Cardiac fibroblast (primary cell): Measurements from ENCODE around the gene INO80C.

ENCODE experiments used
- DNase-seq, 2 donors: peaks; one replicate each; pipeline versions ENCODE4 v3.0.0 to v3.0.0-alpha.2; 2010; ENCODE audit warnings: low read depth in 2 of 2
- H3K4me3 ChIP-seq, 2 donors: replicated peaks in 1 of 2; 1 replicate in 1 of 2; 2 replicates in 1 of 2; pipeline ENCODE4 v1.5.1; 2011; ENCODE audit warnings: low read depth in 2 of 2, low read length in 2 of 2, mild to moderate bottlenecking in 2 of 2, moderate library complexity in 1 of 2
- TF ChIP-seq, protein P1 (sequence below): IDR thresholded peaks from one replicate; pipeline ENCODE4 v1.5.1; 2011; ENCODE audit warnings: low read depth, mild to moderate bottlenecking, low read length, inconsistent platforms

INO80C gene

GRCh38 chr18:35478520-35479435 is 19.0 kb downstream of the INO80C start:
- TF ChIP-seq, protein P1, sequence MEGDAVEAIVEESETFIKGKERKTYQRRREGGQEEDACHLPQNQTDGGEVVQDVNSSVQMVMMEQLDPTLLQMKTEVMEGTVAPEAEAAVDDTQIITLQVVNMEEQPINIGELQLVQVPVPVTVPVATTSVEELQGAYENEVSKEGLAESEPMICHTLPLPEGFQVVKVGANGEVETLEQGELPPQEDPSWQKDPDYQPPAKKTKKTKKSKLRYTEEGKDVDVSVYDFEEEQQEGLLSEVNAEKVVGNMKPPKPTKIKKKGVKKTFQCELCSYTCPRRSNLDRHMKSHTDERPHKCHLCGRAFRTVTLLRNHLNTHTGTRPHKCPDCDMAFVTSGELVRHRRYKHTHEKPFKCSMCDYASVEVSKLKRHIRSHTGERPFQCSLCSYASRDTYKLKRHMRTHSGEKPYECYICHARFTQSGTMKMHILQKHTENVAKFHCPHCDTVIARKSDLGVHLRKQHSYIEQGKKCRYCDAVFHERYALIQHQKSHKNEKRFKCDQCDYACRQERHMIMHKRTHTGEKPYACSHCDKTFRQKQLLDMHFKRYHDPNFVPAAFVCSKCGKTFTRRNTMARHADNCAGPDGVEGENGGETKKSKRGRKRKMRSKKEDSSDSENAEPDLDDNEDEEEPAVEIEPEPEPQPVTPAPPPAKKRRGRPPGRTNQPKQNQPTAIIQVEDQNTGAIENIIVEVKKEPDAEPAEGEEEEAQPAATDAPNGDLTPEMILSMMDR, result no peak
- peak overlapping the region in 1 of 2 donors; percentile 32 for H3K4me3 ChIP-seq
- peak; percentile 47 to 99 for DNase-seq

DNA sequence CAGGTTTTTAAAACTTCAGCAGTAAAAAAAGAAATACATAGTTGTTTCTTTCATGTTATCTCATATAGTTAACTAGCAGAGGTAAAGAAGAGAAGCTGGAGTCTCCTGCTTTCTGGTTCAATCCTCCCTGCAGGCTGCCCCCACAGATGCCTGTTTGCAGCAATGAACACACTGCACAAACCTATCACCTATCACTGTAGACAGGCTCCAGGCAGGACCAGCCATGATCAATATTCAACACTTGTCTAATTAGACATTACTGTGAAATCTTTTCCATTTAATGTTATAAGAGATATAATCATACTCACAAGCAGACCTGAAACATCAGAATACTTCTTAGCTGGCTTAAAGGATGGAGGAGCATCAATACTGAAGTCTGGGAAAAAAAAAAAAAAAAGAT is 19.8 kb downstream of the INO80C start:
- peak overlapping the region in 1 of 2 donors; percentile 37 for H3K4me3 ChIP-seq
- no peak for DNase-seq
- TF ChIP-seq, protein P1, result no peak

DNA sequence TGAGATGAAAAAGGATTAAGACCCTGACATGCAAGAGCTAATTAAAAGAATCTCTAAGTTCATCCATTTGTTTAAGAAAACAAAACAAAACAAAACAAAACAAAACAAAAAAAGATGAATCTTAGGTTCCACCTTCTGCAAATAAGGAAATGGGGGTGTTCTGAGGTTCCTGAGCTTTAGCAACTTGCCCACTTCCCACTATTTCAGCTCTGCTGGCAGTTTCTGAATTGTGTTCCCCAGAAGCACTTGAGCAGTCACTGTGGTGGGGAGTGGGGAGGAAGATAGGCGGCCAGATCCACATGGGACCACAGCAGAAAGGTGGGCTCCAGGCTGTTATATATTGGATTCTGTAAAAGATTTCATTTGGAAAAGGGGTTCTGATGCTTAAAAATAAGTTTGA is 20.3 kb downstream of the INO80C start:
- no peak for DNase-seq
- H3K4me3 ChIP-seq, result peak overlapping the region in 1 of 2 donors; percentile 37
- TF ChIP-seq, protein P1, result no peak

DNA sequence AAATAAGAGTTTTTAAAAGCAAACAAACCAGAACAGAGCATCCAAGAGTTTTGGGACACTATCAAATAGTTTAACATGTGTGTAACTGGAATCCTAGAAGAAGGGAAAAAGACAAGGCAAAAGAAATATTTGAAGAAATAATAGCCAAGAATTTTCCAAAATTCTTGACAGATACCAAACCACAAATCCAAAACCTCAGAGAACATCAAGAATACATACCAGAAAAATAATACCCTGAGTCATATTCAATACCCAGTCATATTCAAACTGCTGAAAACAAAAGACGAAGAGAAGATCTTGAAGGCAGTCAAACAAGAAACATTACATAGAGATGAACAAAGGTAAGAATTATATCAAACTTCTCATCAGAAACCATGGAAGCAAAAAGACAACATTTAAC is 22.9 kb downstream of the INO80C start:
- TF ChIP-seq, protein P1, result no peak
- no peak overlapping the region for H3K4me3 ChIP-seq
- peak in 1 of 2 donors; percentile 68 for DNase-seq

- TF ChIP-seq, protein P1, result no peak
- no peak overlapping the region for H3K4me3 ChIP-seq
- DNase-seq, result no peak
Observed at GRCh38 chr18:35473562-35473961, 24.2 kb downstream of the INO80C start.

GRCh38 chr18:35470435-35470834 is 27.3 kb downstream of the INO80C start:
- TF ChIP-seq, protein P1, result no peak
- DNase-seq, result no peak
- H3K4me3 ChIP-seq, result no peak overlapping the region
